ENCODE data around the gene IPCEF1. TPM values are rescaled to one million over a fixed set of nuclear protein-coding genes. Genes with fewer than 3 reads are reported as not detected.

Gene IPCEF1
- polyA plus RNA-seq, 1 donor from 2014 or later, result 3.9 TPM

DNA sequence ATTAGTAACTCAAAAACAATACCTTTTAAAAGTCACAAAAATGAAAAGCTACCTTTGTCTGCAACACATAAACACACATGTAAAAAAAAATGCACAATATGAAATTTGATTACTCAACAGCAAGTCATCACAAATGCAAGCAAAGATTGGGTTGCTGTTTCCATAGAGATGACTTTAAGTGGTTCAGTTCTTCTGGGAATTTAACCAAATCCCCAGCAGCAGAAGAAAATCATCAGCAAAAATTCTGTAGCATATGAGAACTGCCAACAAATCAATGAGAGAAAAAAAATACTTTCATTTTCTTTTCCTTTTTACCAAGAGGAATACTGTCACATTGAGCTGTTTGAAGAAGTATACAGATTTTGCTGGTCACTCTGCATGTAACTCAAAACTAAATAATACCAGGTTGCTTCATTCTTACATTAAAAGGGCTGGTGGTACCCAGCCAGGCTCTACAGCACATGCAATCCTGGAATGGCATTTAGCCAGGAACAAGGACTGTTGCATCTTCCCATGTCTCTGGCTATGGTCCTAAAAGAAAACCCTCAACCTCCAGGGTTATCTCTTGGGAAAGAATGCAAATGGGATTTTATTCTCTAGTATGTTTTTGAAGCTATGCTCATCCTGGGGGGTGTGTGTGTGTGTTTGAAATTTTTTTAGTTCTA is 159.3 kb downstream of the IPCEF1 start:
- Histone ChIP-seq H2AFZ (ENCODE audit: low read depth, low read length) (no peak overlapping the region), H3K4me2 (ENCODE audit: low read length) (peak overlapping the region; percentile 57), H3K9ac (ENCODE audit: low read length) (peak overlapping the region; percentile 58), H4K20me1 (ENCODE audit: insufficient read depth) (no peaks in the 10 kb centered on the region), H3K9me3 (ENCODE audit: low read length) (no peaks in the 10 kb centered on the region), H3K36me3 (ENCODE audit: insufficient read depth, low read length) (no peaks in the 10 kb centered on the region), H3K4me3 (ENCODE audit: low read length) (peak overlapping the region; percentile 37), H3K27me3 (ENCODE audit: insufficient read depth, low read depth, low read length) (no peaks in the 10 kb centered on the region), H3F3A (ENCODE audit: insufficient read depth, low read length, poor library complexity, severe bottlenecking) (no peaks in the 10 kb centered on the region), H3K9me2 (ENCODE audit: insufficient read depth, low read length) (no peaks in the 10 kb centered on the region), H3K79me2 (replicated peaks; ENCODE audit: insufficient read depth, low read length) (no peaks in the 10 kb centered on the region), H3K27ac (ENCODE audit: low read length) (peak overlapping the region; percentile 93)
- TF ChIP-seq, protein P1, sequence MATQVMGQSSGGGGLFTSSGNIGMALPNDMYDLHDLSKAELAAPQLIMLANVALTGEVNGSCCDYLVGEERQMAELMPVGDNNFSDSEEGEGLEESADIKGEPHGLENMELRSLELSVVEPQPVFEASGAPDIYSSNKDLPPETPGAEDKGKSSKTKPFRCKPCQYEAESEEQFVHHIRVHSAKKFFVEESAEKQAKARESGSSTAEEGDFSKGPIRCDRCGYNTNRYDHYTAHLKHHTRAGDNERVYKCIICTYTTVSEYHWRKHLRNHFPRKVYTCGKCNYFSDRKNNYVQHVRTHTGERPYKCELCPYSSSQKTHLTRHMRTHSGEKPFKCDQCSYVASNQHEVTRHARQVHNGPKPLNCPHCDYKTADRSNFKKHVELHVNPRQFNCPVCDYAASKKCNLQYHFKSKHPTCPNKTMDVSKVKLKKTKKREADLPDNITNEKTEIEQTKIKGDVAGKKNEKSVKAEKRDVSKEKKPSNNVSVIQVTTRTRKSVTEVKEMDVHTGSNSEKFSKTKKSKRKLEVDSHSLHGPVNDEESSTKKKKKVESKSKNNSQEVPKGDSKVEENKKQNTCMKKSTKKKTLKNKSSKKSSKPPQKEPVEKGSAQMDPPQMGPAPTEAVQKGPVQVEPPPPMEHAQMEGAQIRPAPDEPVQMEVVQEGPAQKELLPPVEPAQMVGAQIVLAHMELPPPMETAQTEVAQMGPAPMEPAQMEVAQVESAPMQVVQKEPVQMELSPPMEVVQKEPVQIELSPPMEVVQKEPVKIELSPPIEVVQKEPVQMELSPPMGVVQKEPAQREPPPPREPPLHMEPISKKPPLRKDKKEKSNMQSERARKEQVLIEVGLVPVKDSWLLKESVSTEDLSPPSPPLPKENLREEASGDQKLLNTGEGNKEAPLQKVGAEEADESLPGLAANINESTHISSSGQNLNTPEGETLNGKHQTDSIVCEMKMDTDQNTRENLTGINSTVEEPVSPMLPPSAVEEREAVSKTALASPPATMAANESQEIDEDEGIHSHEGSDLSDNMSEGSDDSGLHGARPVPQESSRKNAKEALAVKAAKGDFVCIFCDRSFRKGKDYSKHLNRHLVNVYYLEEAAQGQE (IDR thresholded peaks at IDR 0.05; ENCODE audit: borderline replicate concordance), result peak; percentile 51
- no peak for TF ChIP-seq TAF1 (IDR thresholded peaks at IDR 0.05; ENCODE audit: low read depth)
- no peak for TF ChIP-seq RAD21 (conservative IDR thresholded peaks at IDR 0.05)
- TF ChIP-seq MXI1 (conservative IDR thresholded peaks at IDR 0.05; ENCODE audit: poor library complexity, severe bottlenecking), result no peak
- TF ChIP-seq EP300 (conservative IDR thresholded peaks at IDR 0.05; ENCODE audit: poor library complexity, severe bottlenecking), result peak; percentile 41

DNA sequence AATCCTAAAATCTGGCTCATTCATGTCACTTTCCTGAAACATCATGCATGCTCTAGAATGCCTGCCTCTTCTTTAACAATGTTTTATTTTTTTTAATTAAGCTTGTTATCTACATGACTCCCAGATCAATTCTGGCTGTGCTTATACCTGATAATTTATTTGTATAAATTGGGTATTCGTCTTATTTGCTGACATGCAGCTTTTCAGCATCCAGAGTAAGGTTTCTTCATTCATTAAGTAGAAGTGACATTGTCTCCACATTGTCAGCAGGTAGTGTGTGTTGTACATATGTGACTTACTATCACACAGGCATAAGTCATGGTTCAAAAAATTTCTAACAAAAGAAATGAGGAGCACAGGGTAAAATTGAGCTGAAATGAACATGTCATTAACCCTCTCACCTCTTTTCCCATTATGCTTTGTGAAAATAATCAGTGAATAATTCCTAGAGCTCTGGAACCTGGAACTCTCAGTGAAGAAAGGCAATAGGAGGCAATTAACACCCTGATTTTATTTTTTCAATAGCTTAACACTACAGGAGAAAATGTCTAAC is 160.2 kb downstream of the IPCEF1 start:
- Histone ChIP-seq H3K9me2 (ENCODE audit: insufficient read depth, low read length) (no peaks in the 10 kb centered on the region), H3K9ac (ENCODE audit: low read length) (peak overlapping the region; percentile 58), H3K4me3 (ENCODE audit: low read length) (peak overlapping the region; percentile 37), H3K79me2 (replicated peaks; ENCODE audit: insufficient read depth, low read length) (no peaks in the 10 kb centered on the region), H3K4me2 (ENCODE audit: low read length) (peak overlapping the region; percentile 57), H2AFZ (ENCODE audit: low read depth, low read length) (peak overlapping the region; percentile 22), H3K27me3 (ENCODE audit: insufficient read depth, low read depth, low read length) (no peaks in the 10 kb centered on the region), H3F3A (ENCODE audit: insufficient read depth, low read length, poor library complexity, severe bottlenecking) (no peaks in the 10 kb centered on the region), H3K9me3 (ENCODE audit: low read length) (peaks cover 3% of the 10 kb centered on the region), H4K20me1 (ENCODE audit: insufficient read depth) (no peaks in the 10 kb centered on the region), H3K36me3 (ENCODE audit: insufficient read depth, low read length) (no peaks in the 10 kb centered on the region), H3K27ac (ENCODE audit: low read length) (peak overlapping the region; percentile 93)
- TF ChIP-seq EP300 (conservative IDR thresholded peaks at IDR 0.05; ENCODE audit: poor library complexity, severe bottlenecking), result peak; percentile 36
- no peak for TF ChIP-seq EZH2 (IDR thresholded peaks at IDR 0.05; ENCODE audit: borderline replicate concordance, insufficient read depth, low read length, poor library complexity, severe bottlenecking)
- TF ChIP-seq TAF1 (IDR thresholded peaks at IDR 0.05; ENCODE audit: low read depth), result no peak
- TF ChIP-seq, protein P1 (IDR thresholded peaks at IDR 0.05; ENCODE audit: borderline replicate concordance), result no peak
- TF ChIP-seq SMC3 (conservative IDR thresholded peaks at IDR 0.05; ENCODE audit: poor library complexity), result no peak
- TF ChIP-seq, protein P2, sequence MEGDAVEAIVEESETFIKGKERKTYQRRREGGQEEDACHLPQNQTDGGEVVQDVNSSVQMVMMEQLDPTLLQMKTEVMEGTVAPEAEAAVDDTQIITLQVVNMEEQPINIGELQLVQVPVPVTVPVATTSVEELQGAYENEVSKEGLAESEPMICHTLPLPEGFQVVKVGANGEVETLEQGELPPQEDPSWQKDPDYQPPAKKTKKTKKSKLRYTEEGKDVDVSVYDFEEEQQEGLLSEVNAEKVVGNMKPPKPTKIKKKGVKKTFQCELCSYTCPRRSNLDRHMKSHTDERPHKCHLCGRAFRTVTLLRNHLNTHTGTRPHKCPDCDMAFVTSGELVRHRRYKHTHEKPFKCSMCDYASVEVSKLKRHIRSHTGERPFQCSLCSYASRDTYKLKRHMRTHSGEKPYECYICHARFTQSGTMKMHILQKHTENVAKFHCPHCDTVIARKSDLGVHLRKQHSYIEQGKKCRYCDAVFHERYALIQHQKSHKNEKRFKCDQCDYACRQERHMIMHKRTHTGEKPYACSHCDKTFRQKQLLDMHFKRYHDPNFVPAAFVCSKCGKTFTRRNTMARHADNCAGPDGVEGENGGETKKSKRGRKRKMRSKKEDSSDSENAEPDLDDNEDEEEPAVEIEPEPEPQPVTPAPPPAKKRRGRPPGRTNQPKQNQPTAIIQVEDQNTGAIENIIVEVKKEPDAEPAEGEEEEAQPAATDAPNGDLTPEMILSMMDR (IDR thresholded peaks at IDR 0.05; ENCODE audit: poor library complexity, severe bottlenecking), result no peak
- peak; percentile 37 for TF ChIP-seq POLR2AphosphoS5 (IDR thresholded peaks at IDR 0.05)
- no peak for TF ChIP-seq MXI1 (conservative IDR thresholded peaks at IDR 0.05; ENCODE audit: poor library complexity, severe bottlenecking)
- TF ChIP-seq RAD21 (conservative IDR thresholded peaks at IDR 0.05), result peak; percentile 29
